ENCODE data around the gene GRIN1.

GRIN1 gene

DNA sequence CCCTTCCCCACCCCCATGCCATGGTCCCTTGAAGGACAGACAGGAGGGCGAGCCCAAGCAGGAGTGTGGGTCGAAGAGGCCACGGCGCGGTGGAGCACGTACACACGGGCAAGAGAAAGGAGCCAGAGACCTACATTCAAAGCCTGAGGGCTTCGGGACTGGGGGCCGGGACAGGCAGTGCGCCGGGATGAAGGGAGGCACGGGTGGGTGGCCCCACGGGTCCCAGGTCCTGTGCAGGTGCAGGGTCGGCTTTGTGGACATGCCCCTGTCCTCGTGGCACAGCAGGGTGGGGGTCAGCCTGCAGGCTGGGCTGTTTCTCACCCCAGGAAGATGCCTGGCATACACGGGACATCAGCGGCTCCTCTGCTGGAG, 21.1 kb downstream of the GRIN1 start:
- no peak overlapping the region for H3K27ac ChIP-seq
- TF ChIP-seq, protein P1, sequence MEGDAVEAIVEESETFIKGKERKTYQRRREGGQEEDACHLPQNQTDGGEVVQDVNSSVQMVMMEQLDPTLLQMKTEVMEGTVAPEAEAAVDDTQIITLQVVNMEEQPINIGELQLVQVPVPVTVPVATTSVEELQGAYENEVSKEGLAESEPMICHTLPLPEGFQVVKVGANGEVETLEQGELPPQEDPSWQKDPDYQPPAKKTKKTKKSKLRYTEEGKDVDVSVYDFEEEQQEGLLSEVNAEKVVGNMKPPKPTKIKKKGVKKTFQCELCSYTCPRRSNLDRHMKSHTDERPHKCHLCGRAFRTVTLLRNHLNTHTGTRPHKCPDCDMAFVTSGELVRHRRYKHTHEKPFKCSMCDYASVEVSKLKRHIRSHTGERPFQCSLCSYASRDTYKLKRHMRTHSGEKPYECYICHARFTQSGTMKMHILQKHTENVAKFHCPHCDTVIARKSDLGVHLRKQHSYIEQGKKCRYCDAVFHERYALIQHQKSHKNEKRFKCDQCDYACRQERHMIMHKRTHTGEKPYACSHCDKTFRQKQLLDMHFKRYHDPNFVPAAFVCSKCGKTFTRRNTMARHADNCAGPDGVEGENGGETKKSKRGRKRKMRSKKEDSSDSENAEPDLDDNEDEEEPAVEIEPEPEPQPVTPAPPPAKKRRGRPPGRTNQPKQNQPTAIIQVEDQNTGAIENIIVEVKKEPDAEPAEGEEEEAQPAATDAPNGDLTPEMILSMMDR (conservative IDR thresholded peaks at IDR 0.05) = no peak

DNA sequence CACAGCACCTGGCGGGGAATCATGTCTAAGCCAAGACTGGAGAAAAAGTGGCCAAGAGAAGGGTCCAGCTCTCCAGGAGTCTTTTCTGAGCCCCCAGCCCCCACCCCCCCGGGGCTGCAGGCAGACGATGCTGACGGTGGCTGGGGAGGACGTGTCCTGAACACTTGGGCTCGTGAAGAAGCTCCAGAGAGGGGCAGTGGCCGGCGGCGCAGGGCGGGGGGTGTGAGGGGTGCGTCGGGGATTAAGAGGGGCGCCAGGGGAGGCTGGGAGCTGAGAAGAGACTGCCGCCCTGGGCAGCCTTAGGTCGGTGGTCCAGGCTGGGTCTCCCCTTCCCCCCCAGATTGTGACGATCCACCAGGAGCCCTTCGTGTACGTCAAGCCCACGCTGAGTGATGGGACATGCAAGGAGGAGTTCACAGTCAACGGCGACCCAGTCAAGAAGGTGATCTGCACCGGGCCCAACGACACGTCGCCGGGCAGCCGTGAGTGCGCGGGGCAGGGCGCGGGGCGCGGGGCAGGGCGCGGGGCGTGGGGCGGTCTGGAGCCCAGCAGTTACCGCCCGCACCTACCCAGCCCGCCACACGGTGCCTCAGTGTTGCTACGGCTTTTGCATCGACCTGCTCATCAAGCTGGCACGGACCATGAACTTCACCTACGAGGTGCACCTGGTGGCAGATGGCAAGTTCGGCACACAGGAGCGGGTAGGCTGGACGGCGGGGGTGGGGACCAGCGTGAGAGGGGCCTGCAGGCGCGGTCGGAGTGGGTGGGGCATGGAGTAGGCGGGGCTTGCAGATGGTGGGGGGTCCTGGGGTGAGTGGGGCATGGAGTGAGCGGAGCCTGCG, 22.0 kb downstream of the GRIN1 start:
- TF ChIP-seq, protein P1 (conservative IDR thresholded peaks at IDR 0.05) = no peak
- H3K27ac ChIP-seq = no peak overlapping the region

DNA sequence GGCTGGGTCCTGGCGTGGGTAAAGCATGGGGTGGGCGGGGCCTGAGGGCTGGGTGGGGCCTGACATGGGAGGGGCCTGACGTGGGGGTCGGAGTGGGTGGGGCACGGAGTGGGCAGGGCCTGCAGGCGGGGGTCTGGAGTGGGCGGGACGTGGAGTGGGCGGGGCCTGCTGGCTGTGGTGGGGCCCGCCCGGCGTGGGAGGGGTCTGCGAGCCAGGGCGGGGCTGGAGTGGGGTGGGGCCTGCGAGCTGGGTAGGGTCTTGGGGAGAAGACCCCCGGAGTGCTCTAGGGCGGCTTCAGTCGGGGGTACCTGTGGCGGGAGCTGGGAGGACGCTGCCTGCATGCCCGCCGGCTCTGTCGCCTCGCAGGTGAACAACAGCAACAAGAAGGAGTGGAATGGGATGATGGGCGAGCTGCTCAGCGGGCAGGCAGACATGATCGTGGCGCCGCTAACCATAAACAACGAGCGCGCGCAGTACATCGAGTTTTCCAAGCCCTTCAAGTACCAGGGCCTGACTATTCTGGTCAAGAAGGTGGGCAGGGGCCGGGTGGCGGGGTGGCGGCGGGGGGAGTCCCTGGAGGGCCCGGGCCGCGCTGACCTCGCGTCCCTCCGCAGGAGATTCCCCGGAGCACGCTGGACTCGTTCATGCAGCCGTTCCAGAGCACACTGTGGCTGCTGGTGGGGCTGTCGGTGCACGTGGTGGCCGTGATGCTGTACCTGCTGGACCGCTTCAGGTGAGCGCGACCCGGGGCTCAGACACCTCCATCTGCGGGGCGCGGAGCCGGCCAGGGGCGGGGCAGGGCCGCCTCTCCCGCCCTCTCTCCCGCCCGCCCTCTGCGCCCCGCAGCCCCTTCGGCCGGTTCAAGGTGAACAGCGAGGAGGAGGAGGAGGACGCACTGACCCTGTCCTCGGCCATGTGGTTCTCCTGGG, 22.9 kb downstream of the GRIN1 start:
- H3K27ac ChIP-seq = no peak overlapping the region
- TF ChIP-seq, protein P1 (conservative IDR thresholded peaks at IDR 0.05) = no peak

DNA sequence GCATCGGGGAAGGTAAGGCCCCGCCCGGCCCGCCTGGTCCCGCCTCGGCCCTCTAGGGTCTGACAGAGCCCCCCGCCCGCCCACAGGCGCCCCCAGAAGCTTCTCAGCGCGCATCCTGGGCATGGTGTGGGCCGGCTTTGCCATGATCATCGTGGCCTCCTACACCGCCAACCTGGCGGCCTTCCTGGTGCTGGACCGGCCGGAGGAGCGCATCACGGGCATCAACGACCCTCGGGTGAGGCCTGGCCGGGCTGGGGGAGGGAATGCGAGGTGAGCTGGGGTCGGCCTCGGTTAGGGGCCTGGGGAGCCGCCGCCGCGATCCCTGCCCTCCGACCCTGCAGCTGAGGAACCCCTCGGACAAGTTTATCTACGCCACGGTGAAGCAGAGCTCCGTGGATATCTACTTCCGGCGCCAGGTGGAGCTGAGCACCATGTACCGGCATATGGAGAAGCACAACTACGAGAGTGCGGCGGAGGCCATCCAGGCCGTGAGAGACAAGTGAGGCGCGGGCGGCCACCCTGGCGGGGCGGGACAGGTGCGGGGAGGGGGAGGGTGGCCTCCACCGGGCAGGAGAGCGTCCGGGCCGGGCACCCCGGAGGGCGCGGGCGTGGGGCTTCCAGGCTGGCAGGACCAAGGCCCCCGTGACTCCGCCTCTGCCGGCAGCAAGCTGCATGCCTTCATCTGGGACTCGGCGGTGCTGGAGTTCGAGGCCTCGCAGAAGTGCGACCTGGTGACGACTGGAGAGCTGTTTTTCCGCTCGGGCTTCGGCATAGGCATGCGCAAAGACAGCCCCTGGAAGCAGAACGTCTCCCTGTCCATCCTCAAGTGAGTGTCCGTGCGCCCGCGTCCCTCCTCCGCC, 23.8 kb downstream of the GRIN1 start:
- TF ChIP-seq, protein P1 (conservative IDR thresholded peaks at IDR 0.05) = no peak
- no peak overlapping the region for H3K27ac ChIP-seq

DNA sequence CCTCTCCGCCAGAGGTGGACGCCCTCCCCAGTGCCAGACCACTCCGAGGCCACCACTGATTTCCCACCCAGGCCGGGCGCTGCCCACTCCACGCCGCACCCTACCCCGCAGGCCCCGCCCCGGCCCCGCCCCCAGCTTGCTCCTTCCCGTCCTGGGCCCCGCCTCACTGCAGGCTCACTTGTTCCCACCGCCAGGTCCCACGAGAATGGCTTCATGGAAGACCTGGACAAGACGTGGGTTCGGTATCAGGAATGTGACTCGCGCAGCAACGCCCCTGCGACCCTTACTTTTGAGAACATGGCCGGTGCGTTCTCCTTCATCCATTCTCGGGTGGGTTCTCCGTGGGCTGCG, 24.4 kb downstream of the GRIN1 start:
- H3K27ac ChIP-seq = no peak overlapping the region
- TF ChIP-seq, protein P1 (conservative IDR thresholded peaks at IDR 0.05) = no peak

DNA sequence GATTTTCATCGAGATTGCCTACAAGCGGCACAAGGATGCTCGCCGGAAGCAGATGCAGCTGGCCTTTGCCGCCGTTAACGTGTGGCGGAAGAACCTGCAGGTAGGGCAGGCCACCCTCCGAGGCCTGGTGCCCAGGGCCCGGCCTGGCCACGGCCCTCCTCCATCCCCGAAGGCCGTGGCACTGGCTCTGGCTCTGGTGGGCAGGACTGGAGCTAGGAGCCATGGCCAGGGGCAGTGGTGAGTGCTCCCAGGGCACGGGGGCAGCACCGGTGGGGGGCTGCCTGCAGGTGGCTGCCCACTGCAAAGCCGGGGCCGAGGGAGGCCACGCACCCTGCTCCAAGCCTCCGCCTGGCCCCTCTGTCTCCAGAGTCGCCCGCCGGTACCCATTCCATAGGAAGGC, 24.9 kb downstream of the GRIN1 start:
- TF ChIP-seq, protein P1 (conservative IDR thresholded peaks at IDR 0.05) = no peak
- no peak overlapping the region for H3K27ac ChIP-seq
